HG02759 (cell line): ENCODE results near the gene CENPH.
"Not testable (repeated sequence)": the region's sequence is repeated elsewhere in the genome, so short reads cannot be mapped to it uniquely, and the experiment has no call there.

Source experiments
- ATAC-seq: cut with Tn5 transposase; IDR thresholded peaks from one replicate; pipeline ENCODE4 v1.9.1; 2021; ENCODE audit warnings: mild to moderate bottlenecking, moderate library complexity; ENCODE audit not compliant: unreplicated experiment

CENPH gene

GRCh38 chr5:69245031-69245430, 55.6 kb downstream of the CENPH start:
- ATAC-seq = no peak

GRCh38 chr5:69248019-69248418, 58.6 kb downstream of the CENPH start:
- no peak for ATAC-seq

GRCh38 chr5:69250593-69250992, 61.2 kb downstream of the CENPH start:
- ATAC-seq = no peak

- no peak for ATAC-seq
Measured at GRCh38 chr5:69252437-69252836, 63.1 kb downstream of the CENPH start.

GRCh38 chr5:69255940-69256339, 66.6 kb downstream of the CENPH start:
- not testable (repeated sequence) for ATAC-seq

GRCh38 chr5:69257577-69257976, 68.2 kb downstream of the CENPH start:
- ATAC-seq = no peak
